HG03442 (cell line): ENCODE measurements around the gene FAP.

Experiments used
- ATAC-seq: cut with Tn5 transposase; IDR thresholded peaks from one replicate; pipeline ENCODE4 v1.9.1; 2021; ENCODE audit warnings: mild to moderate bottlenecking, moderate library complexity; ENCODE audit not compliant: unreplicated experiment

The FAP gene

GRCh38 chr2:162188451-162188850, 54.8 kb downstream of the FAP start:
- ATAC-seq, result no peak

GRCh38 chr2:162185541-162186232, 57.6 kb downstream of the FAP start:
- ATAC-seq, result no peak

- no peak for ATAC-seq
Observed at GRCh38 chr2:162184821-162185450, 58.3 kb downstream of the FAP start.

- ATAC-seq, result no peak
Observed at GRCh38 chr2:162184359-162184758, 58.9 kb downstream of the FAP start.

- no peak for ATAC-seq
Observed at GRCh38 chr2:162182395-162182794, 60.9 kb downstream of the FAP start.

- ATAC-seq, result no peak
Observed at GRCh38 chr2:162177301-162177700, 65.9 kb downstream of the FAP start.

- no peak for ATAC-seq
Observed at GRCh38 chr2:162175714-162176113, 67.5 kb downstream of the FAP start.

GRCh38 chr2:162174746-162175145, 68.5 kb downstream of the FAP start:
- ATAC-seq, result no peak

- no peak for ATAC-seq
Observed at GRCh38 chr2:162172802-162173370, 70.4 kb downstream of the FAP start.

- ATAC-seq, result no peak
Observed at GRCh38 chr2:162166745-162167144, 76.5 kb downstream of the FAP start.

GRCh38 chr2:162166174-162166573, 77.1 kb downstream of the FAP start:
- ATAC-seq, result no peak

- no peak for ATAC-seq
Observed at GRCh38 chr2:162164802-162165201, 78.4 kb downstream of the FAP start.

- no peak for ATAC-seq
Observed at GRCh38 chr2:162159446-162159845, 83.8 kb downstream of the FAP start.

- no peak for ATAC-seq
Observed at GRCh38 chr2:162156149-162156548, 87.1 kb downstream of the FAP start.

GRCh38 chr2:162155093-162155492, 88.2 kb downstream of the FAP start:
- ATAC-seq, result no peak

- ATAC-seq, result peak; percentile 98
Observed at GRCh38 chr2:162153608-162154224, 89.5 kb downstream of the FAP start.

GRCh38 chr2:162152147-162152546, 91.1 kb downstream of the FAP start, which contains the start of gene GCG:
Gene GCG, minus strand, starts transcription at chr2:162152247. Its CDS starts 3,069 bp downstream, at chr2:162149178.
- no peak for ATAC-seq

GRCh38 chr2:162149940-162150339, 93.3 kb downstream of the FAP start:
- no peak for ATAC-seq

- ATAC-seq, result no peak
Observed at GRCh38 chr2:162149466-162149865, 93.8 kb downstream of the FAP start.

GRCh38 chr2:162148956-162149355, 94.3 kb downstream of the FAP start:
- ATAC-seq, result no peak

GRCh38 chr2:162143969-162144368, 99.3 kb downstream of the FAP start:
- ATAC-seq, result no peak

GRCh38 chr2:162138310-162138709, 104.9 kb downstream of the FAP start:
- no peak for ATAC-seq
